Tibial artery (tissue), 4 donors: ENCODE data around the gene SLC35F1.
"Not testable (repeated sequence)": the region's sequence is repeated elsewhere in the genome, so short reads cannot be mapped to it uniquely, and the experiment has no call there.

Experiments
- DNase-seq, 2 donors: peaks; one replicate each; pipeline ENCODE4 v3.0.0-alpha.2; 2019
- H3K27ac ChIP-seq, 2 donors: fragments of 200-600 bp; sonication (generic) in 1 of 2; 1 replicate in 1 of 2; 2 replicates in 1 of 2; pipeline ENCODE4 v1.5.1; 2018 to 2019; ENCODE audit warnings: mild to moderate bottlenecking in 1 of 2
- H3K27me3 ChIP-seq, 2 donors: fragments of 200-600 bp; sonication (generic) in 1 of 2; one replicate each; pipeline versions ENCODE4 v1.5.1 to v1.6.0; 2016 to 2019
- H3K36me3 ChIP-seq, 3 donors: fragments of 200-600 bp; sonication (generic) in 2 of 3; one replicate each; pipeline ENCODE4 v1.5.1; 2016 to 2019; ENCODE audit warnings: mild to moderate bottlenecking in 2 of 3
- H3K4me1 ChIP-seq, 4 donors: fragments of 200-600 bp; sonication (generic) in 2 of 4; 1 replicate in 3 of 4; 2 replicates in 1 of 4; pipeline ENCODE4 v1.5.1; 2016 to 2019
- H3K4me3 ChIP-seq, 2 donors: fragments of 200-600 bp; sonication (generic) in 1 of 2; 1 replicate in 1 of 2; 2 replicates in 1 of 2; pipeline ENCODE4 v1.5.1; 2018 to 2019; ENCODE audit warnings: mild to moderate bottlenecking in 2 of 2
- H3K9me3 ChIP-seq, 3 donors: fragments of 200-600 bp; sonication (generic) in 1 of 3; one replicate each; pipeline ENCODE4 v1.5.1; 2016 to 2019
- CTCF ChIP-seq, 2 experiments: fragments of 200-600 bp in 1 of 2; fragments of 450-650 bp in 1 of 2; IDR thresholded peaks; one replicate each; pipeline ENCODE4 v1.5.1; 2017 to 2019; ENCODE audit warnings: antibody characterized with exemption in 2 of 2, mild to moderate bottlenecking in 1 of 2, moderate library complexity in 1 of 2
- intact Hi-C: fragments of 100-400 bp; cut with DNase I; formaldehyde crosslinking; loops from one replicate; pipeline ENCODE4 v1.15.0; 2023; ENCODE audit warnings: low total_unique reads

Gene SLC35F1

GRCh38 chr6:117958536-117958935 lies 51.5 kb downstream of the SLC35F1 start:
- Histone ChIP-seq H3K36me3 (no peaks in the 10 kb centered on the region), H3K27me3 (no peaks in the 10 kb centered on the region), H3K9me3 (no peaks in the 10 kb centered on the region), H3K4me1 (no peaks in the 10 kb centered on the region), H3K27ac (no peak overlapping the region), H3K4me3 (no peak overlapping the region)
- DNase-seq = no peak
- intact Hi-C loops = no loop called here
- TF ChIP-seq CTCF (IDR thresholded peaks at IDR 0.05) = no peak

DNA sequence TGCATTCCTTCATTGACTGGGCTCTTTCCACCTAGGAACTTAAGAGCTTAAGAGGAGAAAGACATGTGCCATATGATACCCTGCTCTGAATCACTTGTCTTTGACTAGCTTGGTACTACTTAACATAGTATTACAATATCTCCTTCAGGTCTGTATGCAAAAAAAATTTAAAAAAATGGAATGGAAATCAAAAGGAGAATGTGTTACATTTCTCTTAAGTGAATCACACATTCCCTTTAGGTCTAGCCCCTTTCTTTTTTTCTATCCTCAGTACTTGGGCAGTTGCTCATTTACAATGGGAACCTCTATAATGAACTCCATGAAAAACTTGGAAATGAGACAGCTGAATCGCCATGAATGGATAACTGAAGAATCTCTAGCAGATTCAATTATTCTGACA lies 53.8 kb downstream of the SLC35F1 start:
- no peak for TF ChIP-seq CTCF (IDR thresholded peaks at IDR 0.05)
- intact Hi-C loops = no loop called here
- H3K27ac ChIP-seq = no peak overlapping the region
- no peak for DNase-seq
- no peaks in the 10 kb centered on the region for H3K4me1 ChIP-seq
- no peaks in the 10 kb centered on the region for H3K36me3 ChIP-seq
- no peak overlapping the region for H3K4me3 ChIP-seq
- no peaks in the 10 kb centered on the region for H3K27me3 ChIP-seq
- H3K9me3 ChIP-seq = no peaks in the 10 kb centered on the region

GRCh38 chr6:117961301-117961700 lies 54.2 kb downstream of the SLC35F1 start:
- Histone ChIP-seq H3K4me1 (no peaks in the 10 kb centered on the region), H3K27ac (no peak overlapping the region), H3K36me3 (no peaks in the 10 kb centered on the region), H3K9me3 (no peaks in the 10 kb centered on the region), H3K27me3 (no peaks in the 10 kb centered on the region), H3K4me3 (no peak overlapping the region)
- intact Hi-C loops = no loop called here
- DNase-seq = no peak
- TF ChIP-seq CTCF (IDR thresholded peaks at IDR 0.05) = no peak

GRCh38 chr6:117965763-117966162 lies 58.7 kb downstream of the SLC35F1 start:
- intact Hi-C loops, DNase-seq, H3K27me3 ChIP-seq, H3K4me1 ChIP-seq, H3K9me3 ChIP-seq, H3K36me3 ChIP-seq, H3K4me3 ChIP-seq, H3K27ac ChIP-seq: not testable (repeated sequence)

DNA sequence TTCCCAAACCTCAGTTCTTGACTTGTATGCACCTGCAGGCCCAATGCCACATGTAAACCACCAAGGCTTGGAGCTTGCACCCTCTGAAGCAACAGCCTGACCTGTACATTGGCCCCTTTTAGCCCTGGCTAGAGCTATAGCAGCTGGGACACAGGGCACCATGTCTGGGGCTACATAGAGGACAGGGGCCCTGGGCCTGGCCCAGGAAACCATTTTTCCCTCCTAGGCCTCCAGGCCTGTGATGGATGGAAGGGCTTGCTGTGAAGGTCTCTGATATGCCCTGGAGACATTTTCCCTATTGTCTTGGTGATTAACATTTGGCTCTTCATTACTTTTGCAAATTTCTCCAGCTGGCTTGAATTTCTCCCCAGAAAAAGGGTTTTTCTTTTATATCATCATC lies 64.6 kb downstream of the SLC35F1 start:
- Histone ChIP-seq H3K36me3 (no peaks in the 10 kb centered on the region), H3K27me3 (no peaks in the 10 kb centered on the region), H3K4me3 (no peak overlapping the region), H3K9me3 (peaks cover 0 to 6% (median 0%) of the 10 kb centered on the region in 3 donors), H3K4me1 (no peaks in the 10 kb centered on the region), H3K27ac (no peak overlapping the region)
- no peak for DNase-seq
- intact Hi-C loops = loop anchor here (10.0 kb wide), 1 partner anchor 613 kb away; no protein-coding TSS in a partner anchor
- TF ChIP-seq CTCF (IDR thresholded peaks at IDR 0.05) = no peak

DNA sequence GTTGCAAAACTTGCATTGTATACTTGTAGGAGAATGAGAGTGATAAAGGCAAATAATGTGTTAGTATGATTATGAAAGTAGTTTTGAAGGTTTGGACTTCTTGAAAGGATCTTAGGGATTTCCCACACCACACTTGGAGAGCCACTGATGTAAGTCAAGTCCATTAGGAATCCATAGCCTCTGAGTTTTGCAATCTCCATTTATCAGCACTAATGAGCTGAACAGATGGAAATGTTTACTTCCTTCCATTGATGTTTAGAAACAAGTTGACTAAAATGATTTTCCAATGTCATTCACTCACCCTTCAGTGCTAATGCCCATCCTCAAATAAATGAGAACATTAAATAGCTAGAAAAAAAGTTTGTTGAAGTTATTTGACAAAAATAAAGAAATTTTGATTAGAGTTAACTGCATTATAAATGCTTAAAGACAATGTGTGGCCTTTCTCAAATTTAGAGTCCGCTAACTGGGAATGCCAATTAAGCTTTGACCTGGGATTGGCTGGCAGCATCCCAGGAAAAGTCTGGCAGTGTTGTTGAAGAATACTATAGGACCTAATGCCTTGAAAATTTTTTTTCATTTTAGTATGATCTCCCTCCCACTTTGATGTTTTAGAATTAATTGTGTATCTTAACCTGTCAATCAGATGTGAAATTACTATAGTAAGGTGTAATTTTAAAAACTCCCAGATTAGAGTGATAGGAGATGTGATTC lies 68.0 kb downstream of the SLC35F1 start:
- Histone ChIP-seq H3K4me3 (no peak overlapping the region), H3K27me3 (no peaks in the 10 kb centered on the region), H3K9me3 (peaks cover 0 to 6% (median 0%) of the 10 kb centered on the region in 3 donors), H3K36me3 (no peaks in the 10 kb centered on the region), H3K27ac (no peak overlapping the region), H3K4me1 (no peaks in the 10 kb centered on the region)
- no peak for TF ChIP-seq CTCF (IDR thresholded peaks at IDR 0.05)
- intact Hi-C loops = loop anchor here (10.0 kb wide), 1 partner anchor 610 kb away; no protein-coding TSS in a partner anchor
- no peak for DNase-seq
